Activated CD8-positive, alpha-beta memory T cell treated with anti-CD3 and anti-CD28 coated beads, Interleukin-2, amount 50 U/mL, for 1 hour (primary cell): ENCODE results near the gene GJC3.
"Not testable (repeated sequence)": the region's sequence is repeated elsewhere in the genome, so short reads cannot be mapped to it uniquely, and the experiment has no call there.

Experiments used
- DNase-seq: peaks from one replicate; pipeline ENCODE4 v3.0.0-alpha.2; 2020; ENCODE audit errors: extremely low read depth

GJC3 gene

GRCh38 chr7:99928994-99929729 lies at the start of gene GJC3:
Gene GJC3, minus strand, starts transcription at chr7:99929620. Its CDS starts 0 bp downstream, at chr7:99929620.
- no peak for DNase-seq

GRCh38 chr7:99976626-99977025 lies 47.2 kb upstream of the GJC3 start:
- no peak for DNase-seq

DNA sequence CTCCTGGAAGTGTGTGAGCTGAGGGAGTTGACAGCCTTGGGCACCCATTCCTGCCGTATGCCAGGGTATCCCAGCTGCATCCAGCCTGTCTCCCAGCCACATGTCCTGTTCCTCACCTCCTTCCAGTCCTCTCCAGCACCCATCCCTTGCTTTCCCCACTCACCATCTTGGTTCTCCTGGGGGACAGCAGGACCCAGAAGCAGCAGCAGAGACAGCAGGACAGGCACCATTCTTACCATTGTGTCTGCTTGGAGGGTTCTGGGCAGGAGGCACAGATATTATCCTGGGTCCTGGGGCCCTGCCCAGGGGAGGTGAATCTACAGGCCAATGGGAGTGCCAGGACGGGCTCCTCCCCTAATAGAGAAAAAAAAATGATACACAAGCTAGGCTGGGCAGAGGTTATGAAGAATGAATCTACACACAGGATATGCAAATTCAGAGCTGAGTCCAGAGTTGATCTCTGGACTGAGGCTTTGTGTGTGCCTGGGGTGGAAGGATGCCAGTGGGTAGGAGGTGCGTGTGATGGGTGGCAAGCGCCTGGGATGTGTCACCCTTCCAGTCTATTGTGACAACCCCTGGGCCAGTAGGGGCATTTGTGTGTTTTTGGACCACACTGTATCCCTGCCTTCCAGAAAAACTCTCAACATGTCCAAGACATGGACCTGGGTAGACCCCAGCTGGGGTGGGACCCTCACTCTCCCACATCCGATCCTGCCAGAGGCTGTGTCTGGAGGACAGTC lies 46.5 kb upstream of the GJC3 start, which contains the start of gene AZGP1:
Gene AZGP1, minus strand, starts transcription at position 250 of the 740 bp plus-strand sequence. Its CDS starts 11 bp downstream, at position 239.
- no peak for DNase-seq

DNA sequence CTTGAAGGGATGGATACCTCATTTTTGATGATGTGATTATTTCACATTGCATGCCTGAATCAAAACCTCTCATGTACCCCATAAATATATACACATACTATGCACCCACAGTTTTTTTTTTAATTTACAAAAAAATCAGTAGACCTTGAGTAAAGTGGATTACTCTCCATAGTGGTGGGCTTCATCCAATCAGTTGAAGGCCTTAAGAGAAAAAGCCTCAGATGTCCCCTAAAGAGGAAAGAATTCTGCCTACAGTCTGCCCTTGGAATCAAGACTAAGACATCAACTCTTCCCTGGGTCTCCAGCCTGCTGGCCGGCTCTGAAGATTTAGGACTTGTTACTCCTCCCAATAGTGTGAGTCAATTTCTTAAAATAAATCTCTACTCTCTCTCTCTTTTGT lies 45.3 kb upstream of the GJC3 start:
- DNase-seq: no peak

DNA sequence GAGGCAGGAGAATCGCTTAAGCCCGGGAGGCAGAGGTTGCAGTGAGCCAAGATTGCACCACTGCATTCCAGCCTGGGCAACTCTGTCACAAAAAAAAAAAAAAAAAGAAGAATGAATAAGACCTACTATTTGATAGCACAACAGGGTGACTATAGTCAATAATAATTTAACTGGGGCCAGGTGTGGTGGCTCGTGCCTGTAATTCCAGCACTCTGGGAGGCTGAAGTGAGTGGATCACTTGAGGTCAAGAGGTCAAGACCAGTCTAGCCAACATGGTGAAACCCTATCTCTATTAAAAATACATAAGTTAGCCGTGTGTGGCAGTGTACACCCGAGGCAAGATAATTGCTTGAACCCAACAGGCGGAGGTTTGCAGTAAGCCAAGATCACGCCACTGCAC lies 44.4 kb upstream of the GJC3 start:
- not testable (repeated sequence) for DNase-seq

- no peak for DNase-seq
Observed at GRCh38 chr7:99971242-99971641, 41.8 kb upstream of the GJC3 start.

DNA sequence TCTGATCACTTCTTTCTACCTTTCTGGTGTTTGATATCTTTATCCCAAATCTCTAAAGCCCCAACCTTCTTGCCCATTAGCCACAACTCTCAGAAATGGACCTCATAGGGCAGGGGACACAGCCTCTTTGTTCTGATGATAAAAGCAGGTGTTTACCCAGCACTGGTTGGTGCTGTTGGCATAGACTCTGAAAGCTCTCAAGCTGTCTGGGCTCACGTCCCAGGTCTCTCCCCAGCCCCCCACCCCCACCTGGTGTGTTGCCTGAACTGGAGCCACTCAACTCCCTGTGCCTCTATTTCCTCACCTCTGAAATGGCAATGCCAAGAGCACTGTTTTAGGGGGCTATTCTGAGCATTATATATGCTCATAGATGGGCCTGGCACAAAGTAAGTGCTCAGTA lies 40.4 kb upstream of the GJC3 start:
- DNase-seq: not testable (repeated sequence)

GRCh38 chr7:99969298-99969697 lies 39.9 kb upstream of the GJC3 start:
- no peak for DNase-seq

DNA sequence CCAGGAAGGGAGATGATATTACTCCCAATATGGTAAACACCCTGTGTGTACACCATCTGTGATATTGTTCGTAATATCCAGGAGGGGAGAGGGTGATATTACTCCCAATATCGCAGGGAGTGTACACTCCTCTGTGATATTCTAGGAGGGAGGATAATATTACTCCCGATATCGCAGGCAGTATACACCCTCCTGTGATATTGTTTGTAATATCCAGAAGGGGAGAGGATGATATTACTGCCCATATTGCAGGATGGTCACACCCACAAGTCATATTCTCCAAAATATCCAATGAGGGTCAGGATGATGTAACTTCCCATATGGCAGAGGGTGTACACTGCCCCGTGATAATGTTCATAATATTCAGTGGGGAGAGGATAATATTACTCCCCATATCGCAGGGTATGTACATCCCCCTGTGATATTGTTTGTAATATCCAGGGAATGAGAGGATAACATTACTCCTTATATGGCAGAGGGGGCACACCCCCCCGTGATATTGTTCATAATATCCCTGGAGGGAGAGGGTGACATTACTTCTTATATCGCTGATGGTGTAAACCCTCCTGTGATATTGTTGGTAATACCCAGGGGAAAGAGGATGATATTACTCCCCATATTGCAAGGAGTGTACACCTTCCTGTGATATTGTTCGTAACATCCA lies 29.3 kb upstream of the GJC3 start:
- DNase-seq: no peak

DNA sequence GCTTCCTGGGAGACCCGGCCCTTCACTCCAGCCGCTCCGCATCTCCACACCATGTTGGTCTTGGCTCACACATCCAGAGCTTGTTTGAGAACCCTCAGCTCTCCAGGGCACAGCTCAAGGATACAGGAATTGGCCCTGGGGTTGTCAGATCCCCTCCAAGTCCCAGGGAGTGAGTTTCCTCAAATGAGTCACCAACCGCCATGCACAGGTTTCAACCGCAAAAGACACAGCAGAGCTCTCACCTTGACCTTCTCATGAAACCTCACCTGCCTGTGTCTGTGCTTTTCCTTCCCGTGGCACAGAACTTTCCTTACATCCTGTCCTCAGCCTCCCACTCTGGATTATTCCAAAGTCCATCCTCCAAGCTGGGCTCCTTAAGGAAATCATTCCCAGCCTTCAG lies 25.8 kb upstream of the GJC3 start:
- DNase-seq: no peak

- DNase-seq: not testable (repeated sequence)
Observed at GRCh38 chr7:99954643-99955042, 25.2 kb upstream of the GJC3 start.

DNA sequence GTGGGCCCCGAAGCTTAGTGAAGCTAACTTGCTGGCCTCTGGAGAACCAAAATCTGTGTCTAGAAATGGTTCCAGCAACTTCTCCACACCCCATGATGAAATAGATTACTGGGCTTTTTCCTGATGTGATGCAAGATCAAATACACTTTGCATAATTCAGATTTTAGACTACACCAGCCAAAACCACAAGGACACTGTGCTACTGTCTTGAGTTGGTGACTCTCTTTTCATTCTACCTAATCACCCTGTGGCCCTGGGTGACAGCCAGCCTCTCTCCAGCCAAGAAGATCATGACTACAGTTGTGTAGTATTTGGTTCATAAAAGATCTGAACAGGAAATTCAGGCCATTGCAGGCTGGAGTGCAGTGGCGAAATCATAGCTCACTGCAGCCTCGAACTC lies 24.2 kb upstream of the GJC3 start:
- no peak for DNase-seq

DNA sequence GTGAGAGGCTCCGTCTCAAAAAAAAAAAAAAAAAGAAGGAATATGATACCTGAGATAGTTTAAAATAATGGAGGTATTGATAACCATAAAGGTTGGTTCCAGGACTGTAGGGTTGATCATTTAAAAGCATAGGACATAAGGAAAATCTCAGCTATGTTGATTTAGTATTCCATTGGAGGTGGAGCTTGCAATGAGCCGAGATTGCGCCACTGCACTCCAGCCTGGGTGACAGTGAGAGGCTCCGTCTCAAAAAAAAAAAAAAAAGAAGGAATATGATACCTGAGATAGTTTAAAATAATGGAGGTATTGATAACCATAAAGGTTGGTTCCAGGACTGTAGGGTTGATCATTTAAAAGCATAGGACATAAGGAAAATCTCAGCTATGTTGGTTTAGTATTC lies 23.2 kb upstream of the GJC3 start:
- DNase-seq: not testable (repeated sequence)

DNA sequence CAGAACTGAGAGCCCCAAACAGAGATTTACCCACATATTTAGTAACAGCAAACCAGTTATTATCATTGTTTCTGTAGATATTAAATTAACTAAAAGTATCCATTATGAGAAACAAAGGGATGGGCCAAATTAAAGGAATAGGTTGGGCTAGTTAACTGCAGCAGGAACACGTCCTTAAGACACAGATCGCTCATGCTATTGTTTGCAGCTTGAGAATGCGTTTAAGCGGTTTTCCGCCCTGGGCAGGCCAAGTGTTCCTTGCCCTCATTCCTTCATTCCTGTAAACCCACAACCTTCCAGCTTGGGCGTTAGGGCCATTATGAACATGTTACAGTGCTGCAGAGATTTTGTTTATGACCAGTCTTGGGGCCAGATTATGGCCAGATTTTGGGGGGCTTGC lies 21.4 kb upstream of the GJC3 start:
- not testable (repeated sequence) for DNase-seq

DNA sequence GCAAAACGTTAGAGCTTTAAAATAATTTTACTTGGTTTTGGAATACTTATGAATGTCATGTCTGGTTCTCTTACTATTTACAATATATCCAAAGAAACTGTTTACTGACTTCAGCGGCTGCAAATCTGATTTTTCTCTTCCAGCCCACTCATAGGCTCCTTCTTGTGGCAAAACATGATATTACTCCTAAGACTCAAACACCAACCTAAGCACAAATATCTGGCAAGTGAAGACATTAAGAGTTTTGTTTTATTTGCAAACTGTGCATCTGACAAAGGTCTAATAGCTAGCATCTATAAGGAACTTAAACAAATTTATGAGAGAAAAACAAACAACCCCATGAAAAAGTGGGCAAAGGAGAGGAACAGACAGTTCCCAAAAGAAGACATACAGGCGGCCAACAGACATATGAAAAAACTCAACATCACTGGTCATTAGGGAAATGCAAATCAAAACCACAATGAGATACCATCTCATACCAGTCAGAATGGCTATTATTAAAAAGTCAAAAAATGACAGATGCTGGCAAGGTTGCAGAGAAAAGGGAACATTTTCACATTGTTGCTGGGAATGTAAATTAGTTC lies 20.3 kb upstream of the GJC3 start:
- DNase-seq: no peak

DNA sequence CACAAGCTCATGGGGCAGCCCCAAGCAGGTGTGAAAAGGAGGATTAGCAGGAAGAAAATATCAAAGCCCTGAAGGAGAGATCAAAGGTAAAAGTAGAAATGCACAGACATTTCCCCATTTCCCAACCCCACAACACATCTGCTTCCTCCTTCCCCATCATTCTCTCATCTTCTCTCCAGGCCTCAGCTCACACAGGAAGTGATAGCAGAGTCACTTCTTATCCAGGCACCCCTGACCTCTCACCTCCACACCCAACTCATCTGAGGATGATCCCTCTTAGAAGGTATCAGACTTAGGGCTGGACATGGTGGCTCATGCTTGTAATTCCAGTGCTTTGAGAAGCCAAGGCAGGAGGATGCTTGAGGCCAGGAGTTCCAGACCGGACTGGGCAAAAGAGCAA lies 18.2 kb upstream of the GJC3 start:
- no peak for DNase-seq

GRCh38 chr7:99944497-99945070 lies 15.2 kb upstream of the GJC3 start:
- DNase-seq: no peak

DNA sequence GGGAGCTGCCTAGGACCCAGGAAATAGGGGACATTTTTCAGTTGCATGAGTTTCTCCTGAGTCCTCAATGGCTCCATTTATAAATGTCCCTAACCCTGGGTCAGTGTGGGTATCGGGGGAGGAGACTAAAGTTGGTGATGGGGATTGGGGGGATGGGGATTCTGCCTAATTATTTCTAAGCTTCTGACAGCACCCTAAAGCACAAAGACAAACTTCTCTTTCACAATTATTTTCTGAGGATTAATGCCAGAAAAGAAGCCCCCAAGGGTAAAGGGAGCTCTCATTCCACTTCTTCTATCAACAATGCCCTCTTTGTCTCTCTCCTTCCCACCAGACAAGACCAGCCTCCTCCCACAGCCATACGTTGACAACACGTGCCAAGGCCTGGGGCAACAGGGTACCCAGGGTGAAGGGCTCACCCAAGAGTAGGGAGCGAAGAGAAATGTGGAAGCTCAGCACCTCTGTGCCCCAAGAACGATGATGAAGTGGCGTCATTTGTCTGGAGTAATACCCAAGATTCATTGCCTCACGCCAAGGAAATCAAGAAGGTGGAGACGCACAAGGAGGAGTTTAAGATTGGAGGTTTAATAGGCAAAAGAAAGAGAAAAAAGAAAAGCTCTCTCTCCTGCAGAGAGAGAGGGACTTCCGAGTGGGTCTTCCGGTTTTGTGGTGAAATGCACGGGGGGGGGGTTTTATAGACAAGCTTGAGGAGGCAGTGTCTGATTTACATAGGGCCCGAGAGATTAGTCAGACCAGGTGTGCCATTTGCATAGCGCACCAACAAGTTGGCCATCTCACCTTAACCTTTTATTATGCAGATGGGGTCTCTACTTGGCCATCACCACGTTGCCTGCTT lies 14.4 kb upstream of the GJC3 start:
- DNase-seq: no peak

- no peak for DNase-seq
Observed at GRCh38 chr7:99938296-99938695, 8.9 kb upstream of the GJC3 start.

DNA sequence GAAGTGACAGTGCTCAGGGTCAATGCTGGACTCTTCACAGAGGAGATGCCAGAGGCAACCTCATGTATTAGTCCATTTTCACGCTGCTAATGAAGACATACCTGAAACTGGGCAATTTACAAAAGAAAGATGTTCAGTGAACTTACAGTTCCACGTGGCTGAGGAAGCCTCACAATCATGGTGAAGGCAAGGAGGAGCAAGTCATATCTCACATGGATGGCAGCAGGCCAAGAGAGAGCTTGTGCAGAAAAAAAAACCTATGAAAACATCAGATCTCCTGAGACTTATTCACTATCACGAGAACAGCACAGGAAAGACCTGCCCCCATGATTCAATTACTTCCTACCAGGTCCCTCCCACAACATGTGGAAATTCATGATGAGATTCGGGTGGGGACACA lies 5.6 kb upstream of the GJC3 start:
- not testable (repeated sequence) for DNase-seq

- no peak for DNase-seq
Observed at GRCh38 chr7:99930376-99930775, 956 bp upstream of the GJC3 start.
